Measurements from ENCODE around the gene HDAC1.

Gene HDAC1

GRCh38 chr1:32356478-32356877 is 64.6 kb downstream of the HDAC1 start:
- TF ChIP-seq, protein P1, sequence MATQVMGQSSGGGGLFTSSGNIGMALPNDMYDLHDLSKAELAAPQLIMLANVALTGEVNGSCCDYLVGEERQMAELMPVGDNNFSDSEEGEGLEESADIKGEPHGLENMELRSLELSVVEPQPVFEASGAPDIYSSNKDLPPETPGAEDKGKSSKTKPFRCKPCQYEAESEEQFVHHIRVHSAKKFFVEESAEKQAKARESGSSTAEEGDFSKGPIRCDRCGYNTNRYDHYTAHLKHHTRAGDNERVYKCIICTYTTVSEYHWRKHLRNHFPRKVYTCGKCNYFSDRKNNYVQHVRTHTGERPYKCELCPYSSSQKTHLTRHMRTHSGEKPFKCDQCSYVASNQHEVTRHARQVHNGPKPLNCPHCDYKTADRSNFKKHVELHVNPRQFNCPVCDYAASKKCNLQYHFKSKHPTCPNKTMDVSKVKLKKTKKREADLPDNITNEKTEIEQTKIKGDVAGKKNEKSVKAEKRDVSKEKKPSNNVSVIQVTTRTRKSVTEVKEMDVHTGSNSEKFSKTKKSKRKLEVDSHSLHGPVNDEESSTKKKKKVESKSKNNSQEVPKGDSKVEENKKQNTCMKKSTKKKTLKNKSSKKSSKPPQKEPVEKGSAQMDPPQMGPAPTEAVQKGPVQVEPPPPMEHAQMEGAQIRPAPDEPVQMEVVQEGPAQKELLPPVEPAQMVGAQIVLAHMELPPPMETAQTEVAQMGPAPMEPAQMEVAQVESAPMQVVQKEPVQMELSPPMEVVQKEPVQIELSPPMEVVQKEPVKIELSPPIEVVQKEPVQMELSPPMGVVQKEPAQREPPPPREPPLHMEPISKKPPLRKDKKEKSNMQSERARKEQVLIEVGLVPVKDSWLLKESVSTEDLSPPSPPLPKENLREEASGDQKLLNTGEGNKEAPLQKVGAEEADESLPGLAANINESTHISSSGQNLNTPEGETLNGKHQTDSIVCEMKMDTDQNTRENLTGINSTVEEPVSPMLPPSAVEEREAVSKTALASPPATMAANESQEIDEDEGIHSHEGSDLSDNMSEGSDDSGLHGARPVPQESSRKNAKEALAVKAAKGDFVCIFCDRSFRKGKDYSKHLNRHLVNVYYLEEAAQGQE (IDR thresholded peaks at IDR 0.05; ENCODE audit: insufficient read depth in 1 of 2, low read depth in 2 of 2, low read length in 2 of 2): no peak
- TF ChIP-seq FOXP2 (optimal IDR thresholded peaks at IDR 0.05; ENCODE audit: borderline replicate concordance, extremely low read depth, extremely low read length, insufficient read depth): no peak
- no peak for TF ChIP-seq POLR2AphosphoS5 (IDR thresholded peaks at IDR 0.05; ENCODE audit: low read depth, low read length)
- no peak for TF ChIP-seq TAF1 (IDR thresholded peaks at IDR 0.05; ENCODE audit: borderline replicate concordance, insufficient read depth, low read length)

DNA sequence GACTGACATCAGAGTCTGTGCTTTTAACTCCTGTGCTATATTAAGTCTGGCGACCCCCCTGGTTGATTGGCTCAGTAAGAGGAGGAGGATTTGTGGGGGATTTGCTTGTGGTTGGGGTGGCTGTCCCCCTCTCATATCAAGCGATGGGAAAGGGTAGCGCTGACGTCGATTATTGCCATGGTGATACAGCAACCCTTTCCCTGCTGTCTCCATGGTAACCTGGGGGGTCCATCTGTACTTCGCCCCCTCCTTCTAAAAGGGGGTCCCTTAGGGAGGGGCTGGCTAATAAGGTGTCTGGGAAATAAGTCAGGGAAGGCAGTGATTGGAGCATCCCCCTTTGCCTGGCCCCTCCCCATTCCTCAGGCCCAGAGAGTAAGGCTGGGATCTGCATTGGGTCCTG is 65.7 kb downstream of the HDAC1 start:
- TF ChIP-seq SIN3A (IDR thresholded peaks at IDR 0.05; ENCODE audit: borderline replicate concordance, insufficient read depth, low read length) (no peak), POLR2AphosphoS5 (IDR thresholded peaks at IDR 0.05; ENCODE audit: low read depth, low read length) (no peak), FOXP2 (optimal IDR thresholded peaks at IDR 0.05; ENCODE audit: borderline replicate concordance, extremely low read depth, extremely low read length, insufficient read depth) (no peak), TAF1 (IDR thresholded peaks at IDR 0.05; ENCODE audit: borderline replicate concordance, insufficient read depth, low read length) (no peak)
- TF ChIP-seq, protein P1 (IDR thresholded peaks at IDR 0.05; ENCODE audit: insufficient read depth in 1 of 2, low read depth in 2 of 2, low read length in 2 of 2): no peak

DNA sequence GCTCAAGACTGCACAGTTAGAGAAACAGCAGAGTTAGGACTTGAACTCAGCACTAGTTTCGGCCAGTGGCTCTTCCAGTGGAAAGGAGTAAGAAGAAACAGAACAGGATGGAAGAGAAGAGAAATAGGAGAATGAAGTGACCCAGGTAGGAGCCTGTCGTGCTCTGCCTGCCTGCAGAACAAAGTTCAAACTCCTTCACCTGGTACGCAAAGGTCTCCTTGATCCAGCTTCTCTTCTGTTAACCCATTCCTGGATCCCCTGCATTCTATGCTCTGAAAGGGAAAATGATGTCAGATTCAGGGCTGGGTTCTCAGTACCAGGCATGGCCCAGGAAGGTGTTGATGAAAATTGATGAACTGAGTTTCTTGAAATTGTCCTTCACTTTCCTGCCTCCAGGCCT is 66.6 kb downstream of the HDAC1 start:
- no peak for TF ChIP-seq TAF1 (IDR thresholded peaks at IDR 0.05; ENCODE audit: borderline replicate concordance, insufficient read depth, low read length)

DNA sequence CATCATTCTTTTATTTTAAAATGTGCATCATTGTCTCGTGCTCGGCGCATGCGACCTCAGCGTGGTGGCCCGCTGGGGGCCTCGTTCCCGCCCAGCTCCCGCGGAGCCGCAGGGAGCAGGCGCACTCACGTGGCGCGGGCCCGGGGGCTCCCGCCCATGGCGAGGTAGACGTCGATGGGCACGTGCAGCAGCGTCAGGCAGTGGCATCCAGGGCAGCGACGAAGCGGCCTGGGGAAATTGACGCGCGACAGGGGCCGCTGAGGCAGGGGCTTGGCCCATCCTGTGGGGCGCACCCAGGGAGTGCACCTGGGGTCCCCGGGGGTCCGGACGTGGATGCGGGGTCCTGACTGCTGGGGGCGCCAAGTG is 69.4 kb downstream of the HDAC1 start:
- TF ChIP-seq, protein P1 (IDR thresholded peaks at IDR 0.05; ENCODE audit: insufficient read depth in 1 of 2, low read depth in 2 of 2, low read length in 2 of 2): no peak
- TF ChIP-seq SIN3A (IDR thresholded peaks at IDR 0.05; ENCODE audit: borderline replicate concordance, insufficient read depth, low read length) (no peak), TAF1 (IDR thresholded peaks at IDR 0.05; ENCODE audit: borderline replicate concordance, insufficient read depth, low read length) (no peak), FOXP2 (optimal IDR thresholded peaks at IDR 0.05; ENCODE audit: borderline replicate concordance, extremely low read depth, extremely low read length, insufficient read depth) (no peak), POLR2AphosphoS5 (IDR thresholded peaks at IDR 0.05; ENCODE audit: low read depth, low read length) (no peak)

DNA sequence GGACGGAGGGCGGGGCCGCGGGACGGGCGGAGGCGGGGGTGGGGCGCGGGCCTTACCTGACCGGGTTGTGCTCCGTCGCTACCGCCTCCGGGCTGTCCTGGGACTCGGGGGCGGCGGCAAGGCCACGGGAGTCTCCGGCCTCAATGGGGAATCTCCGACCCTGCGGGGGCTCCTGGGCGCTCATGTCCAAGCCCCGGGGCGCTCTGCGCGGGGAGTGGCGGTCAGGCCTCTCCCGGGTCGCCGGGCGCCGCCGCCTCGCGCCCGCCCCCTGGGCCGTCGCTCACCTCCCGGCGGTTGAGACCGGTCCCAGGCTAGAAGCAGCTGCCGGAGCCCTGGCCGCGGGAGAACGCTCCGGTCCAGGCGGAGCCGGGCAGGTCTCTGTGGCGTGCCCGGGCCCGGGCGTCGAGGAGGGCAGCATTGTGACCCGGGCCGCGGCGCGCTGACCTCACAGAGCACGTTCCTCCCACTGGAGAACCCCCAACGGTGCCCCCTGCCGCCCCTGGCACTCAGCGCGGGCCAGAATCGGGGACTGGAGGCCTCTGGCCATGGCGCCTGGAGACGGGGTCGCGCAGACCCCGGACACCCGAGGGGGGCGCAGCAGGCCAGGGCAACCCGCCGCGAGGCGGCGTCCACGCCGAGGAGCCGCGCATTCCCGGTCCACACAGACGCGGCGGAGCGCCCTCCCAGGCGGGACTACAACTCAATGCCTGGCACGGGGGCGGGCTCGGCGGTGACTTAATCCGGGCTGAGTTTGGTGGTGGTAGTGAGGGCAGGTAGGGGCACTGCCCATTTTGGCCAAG is 70.0 kb downstream of the HDAC1 start:
- TF ChIP-seq SIN3A (IDR thresholded peaks at IDR 0.05; ENCODE audit: borderline replicate concordance, insufficient read depth, low read length): no peak
- no peak for TF ChIP-seq TAF1 (IDR thresholded peaks at IDR 0.05; ENCODE audit: borderline replicate concordance, insufficient read depth, low read length)

DNA sequence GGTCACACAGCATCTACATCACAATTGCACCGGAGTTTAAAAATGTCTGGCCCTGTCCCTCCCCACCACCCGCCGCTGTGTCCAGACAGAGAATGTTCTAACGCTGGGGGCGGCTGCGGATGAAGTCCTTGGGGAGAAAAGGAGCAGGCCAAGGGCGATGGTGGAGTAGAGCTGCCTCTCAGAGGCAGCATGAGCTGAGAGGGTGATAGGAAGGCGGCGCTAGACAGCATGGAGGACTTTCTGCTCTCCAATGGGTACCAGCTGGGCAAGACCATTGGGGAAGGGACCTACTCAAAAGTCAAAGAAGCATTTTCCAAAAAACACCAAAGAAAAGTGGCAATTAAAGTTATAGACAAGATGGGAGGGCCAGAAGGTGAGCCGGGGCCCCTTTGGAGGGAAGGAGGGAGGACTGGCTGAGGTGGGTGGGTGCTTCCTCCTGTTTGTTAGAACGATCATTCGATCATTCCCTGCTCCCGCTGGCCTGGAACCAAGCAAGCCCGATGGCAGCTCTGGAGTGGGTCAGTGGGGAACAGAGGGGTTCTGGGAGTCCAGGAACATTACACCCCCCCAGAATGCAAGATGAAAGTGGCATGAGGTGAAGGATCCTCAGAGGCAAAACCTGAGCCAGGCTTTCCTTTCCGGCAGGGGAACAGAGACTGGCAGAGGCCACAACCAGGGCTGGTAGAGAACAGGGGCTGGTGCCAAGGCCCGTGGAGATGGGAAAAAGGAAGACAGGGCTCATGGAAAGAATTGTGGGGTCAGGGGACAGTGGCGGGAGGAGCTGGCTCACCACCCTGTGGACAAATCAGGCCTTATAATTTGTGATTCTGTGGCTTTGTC is 70.8 kb downstream of the HDAC1 start, which contains the start of the genes FAM229A and TSSK3:
FAM229A (minus strand) TSS at position 12 of the 840 bp plus-strand sequence. CDS start 394 bp downstream, outside the sequence.
TSSK3 (plus strand) TSS at position 66 of the 840 bp plus-strand sequence; CDS start at position 229, 163 bp downstream.
- TF ChIP-seq FOXP2 (optimal IDR thresholded peaks at IDR 0.05; ENCODE audit: borderline replicate concordance, extremely low read depth, extremely low read length, insufficient read depth) (no peak), POLR2AphosphoS5 (IDR thresholded peaks at IDR 0.05; ENCODE audit: low read depth, low read length) (no peak), SIN3A (IDR thresholded peaks at IDR 0.05; ENCODE audit: borderline replicate concordance, insufficient read depth, low read length) (no peak), TAF1 (IDR thresholded peaks at IDR 0.05; ENCODE audit: borderline replicate concordance, insufficient read depth, low read length) (no peak)
- TF ChIP-seq, protein P1 (IDR thresholded peaks at IDR 0.05; ENCODE audit: insufficient read depth in 1 of 2, low read depth in 2 of 2, low read length in 2 of 2): no peak

Measured in PFSK-1 (cell line).